K562 (cell line): ENCODE measurements around the gene GFOD2. TPM values are rescaled to one million over a fixed set of nuclear protein-coding genes. Genes with fewer than 3 reads are reported as not detected.

Experiments
- ATAC-seq: fragments of 200-7000 bp; cut with Tn5 transposase; 3 replicates; pipeline ENCODE4 v1.9.1; 2020; ENCODE audit warnings: moderate library complexity
- BruUV-seq: library from RNA; stranded (reverse); fragments of 400-500 nt; replicated peaks from 2 replicates; lab custom pipeline; 2021; lab: Mats Ljungman, UMichigan
- CTCF ChIA-PET: fragments of 300-600 bp; formaldehyde crosslinking; extraction: SDS; loops from one replicate; lab custom pipeline; 2021; ENCODE audit warnings: low intra/inter-chr PET ratio; lab: Yijun Ruan, JAX
- POLR2A ChIA-PET: fragments of 300-600, 350-650 bp; sonication (Branson Sonifier 250); formaldehyde crosslinking; extraction: SDS; loops from one replicate; lab custom pipeline; 2021; ENCODE audit warnings: antibody characterized with exemption, inconsistent platforms; lab: Yijun Ruan, JAX
- DNase-seq, 4 experiments: peaks; one replicate each; pipeline versions ENCODE4 v3.0.0 to v3.0.0-alpha.2; 2011 to 2018; ENCODE audit warnings: low spot score in 3 of 4, mixed read lengths in 3 of 4; ENCODE audit errors: extremely low read depth in 1 of 4
- FAIRE-seq: peaks from 2 replicates; lab custom pipeline; 2011; peaks lifted over from hg19 to GRCh38; lab: Jason Lieb, UNC
- H2AFZ ChIP-seq: 2 replicates; pipeline ENCODE4 v1.6.0; 2011; ENCODE audit warnings: low read depth, low read length, control low read depth, inconsistent platforms
- H3K27ac ChIP-seq: fragments of 200-600 bp; 3 replicates; pipeline ENCODE4 v1.8.0; 2011; ENCODE audit warnings: low read depth, mild to moderate bottlenecking, control low read depth, inconsistent platforms, low read length, moderate library complexity, mixed read lengths; ENCODE audit errors: extremely low read depth
- H3K27me3 ChIP-seq, 2 experiments: fragments of 300-600 bp in 1 of 2; 2 replicates in 1 of 2; 3 replicates in 1 of 2; pipeline versions ENCODE4 v1.6.0 to v1.8.0; 2011; ENCODE audit warnings: inconsistent platforms in 2 of 2, low read length in 2 of 2, mild to moderate bottlenecking in 1 of 2, mixed read lengths in 1 of 2, moderate library complexity in 1 of 2; ENCODE audit not compliant: control insufficient read depth in 2 of 2, insufficient read depth in 2 of 2
- H3K36me3 ChIP-seq: fragments of 300-600 bp; 3 replicates; pipeline ENCODE4 v1.8.0; 2011; ENCODE audit warnings: mild to moderate bottlenecking, low read length, inconsistent platforms; ENCODE audit not compliant: control insufficient read depth, insufficient read depth
- H3K4me1 ChIP-seq, 2 experiments: fragments of 200-600 bp in 1 of 2; replicated peaks in 1 of 2; 2 replicates in 1 of 2; 3 replicates in 1 of 2; pipeline versions ENCODE4 v1.5.1 to v1.8.0; 2011; ENCODE audit warnings: inconsistent platforms in 2 of 2, low read length in 2 of 2, mild to moderate bottlenecking in 1 of 2, mixed read lengths in 1 of 2, moderate library complexity in 1 of 2; ENCODE audit not compliant: control insufficient read depth in 2 of 2, insufficient read depth in 2 of 2
- H3K4me2 ChIP-seq: 2 replicates; pipeline ENCODE4 v1.6.1; 2011; ENCODE audit warnings: low read length, control low read depth, inconsistent platforms, mixed read lengths; ENCODE audit not compliant: insufficient read depth
- H3K4me3 ChIP-seq: fragments of 200-600 bp; sonication (generic), shearing (Covaris generic); 2 replicates; pipeline ENCODE4 v1.5.1; 2016; ENCODE audit warnings: control low read depth, inconsistent platforms
- H3K79me2 ChIP-seq: fragments of 200-600 bp; 3 replicates; pipeline ENCODE4 v1.8.0; 2011; ENCODE audit warnings: low read length, inconsistent platforms; ENCODE audit not compliant: control insufficient read depth, insufficient read depth
- H3K9ac ChIP-seq, 2 experiments: 2 replicates each; pipeline versions ENCODE4 v1.6.0 to v1.6.1; 2011; ENCODE audit warnings: low read depth in 2 of 2, low read length in 2 of 2, control low read depth in 1 of 2, inconsistent platforms in 1 of 2, mild to moderate bottlenecking in 1 of 2, mixed read lengths in 1 of 2; ENCODE audit not compliant: insufficient read depth in 1 of 2
- H3K9me1 ChIP-seq: one replicate; pipeline ENCODE4 v1.6.0; 2011; ENCODE audit warnings: inconsistent platforms, mild to moderate bottlenecking, low read length, moderate library complexity; ENCODE audit not compliant: control insufficient read depth, insufficient read depth
- H3K9me3 ChIP-seq: replicated peaks from 2 replicates; pipeline ENCODE4 v1.5.1; 2011; ENCODE audit warnings: low read depth, low read length, inconsistent platforms; ENCODE audit not compliant: control insufficient read depth, insufficient read depth
- H4K20me1 ChIP-seq: replicated peaks from 2 replicates; pipeline ENCODE4 v1.6.1; 2011; ENCODE audit warnings: low read length, inconsistent platforms, mixed read lengths; ENCODE audit not compliant: control insufficient read depth, insufficient read depth
- AFF4 ChIP-seq: sonication (generic); formaldehyde crosslinking; IDR thresholded peaks from 2 replicates; pipeline ENCODE4 v1.8.0; 2023; ENCODE audit warnings: mild to moderate bottlenecking, missing genetic modification reagents
- CREBBP ChIP-seq: IDR thresholded peaks from one replicate; pipeline ENCODE4 v1.6.1; 2012; ENCODE audit warnings: low read depth, mild to moderate bottlenecking, control low read depth, inconsistent platforms, low read length
- JUN ChIP-seq, 2 experiments: sonication (generic) in 1 of 2; formaldehyde crosslinking in 1 of 2; IDR thresholded peaks; 2 replicates each; pipeline versions ENCODE4 v1.6.1 to v1.8.0; 2012 to 2022; ENCODE audit warnings: borderline replicate concordance in 2 of 2, mild to moderate bottlenecking in 2 of 2, improper control_type of control experiment in 1 of 2, low read depth in 1 of 2, low read length in 1 of 2, missing genetic modification reagents in 1 of 2
- KLF16 ChIP-seq: IDR thresholded peaks from 2 replicates; pipeline ENCODE4 v1.6.1; 2016; ENCODE audit warnings: antibody characterized with exemption
- NCOA1 ChIP-seq: fragments of 450-650 bp; IDR thresholded peaks from 2 replicates; pipeline ENCODE4 v1.6.1; 2016; ENCODE audit warnings: low read depth
- PYGO2 ChIP-seq: fragments of 450-650 bp; IDR thresholded peaks from 2 replicates; pipeline ENCODE4 v1.6.1; 2016; ENCODE audit warnings: mild to moderate bottlenecking, missing genetic modification characterization, moderate library complexity, missing compliant biosample characterization
- TCF7 ChIP-seq: sonication (generic); IDR thresholded peaks from 2 replicates; pipeline ENCODE4 v1.6.1; 2016; ENCODE audit warnings: antibody characterized with exemption, borderline replicate concordance
- ZNF23 ChIP-seq: fragments of 250-450 bp; sonication (Bioruptor Pico); IDR thresholded peaks from 2 replicates; pipeline ENCODE4 v1.4.0; 2020; ENCODE audit warnings: mild to moderate bottlenecking
- ZNF449 ChIP-seq: fragments of 250-450 bp; sonication (Bioruptor Pico); IDR thresholded peaks from 2 replicates; pipeline ENCODE4 v1.8.0; 2022; ENCODE audit warnings: moderate library complexity, mild to moderate bottlenecking, inconsistent platforms
- ZNF518B ChIP-seq: fragments of 250-450 bp; sonication (Bioruptor Pico); IDR thresholded peaks from 2 replicates; pipeline ENCODE4 v1.5.0; 2021; ENCODE audit warnings: mild to moderate bottlenecking, moderate library complexity
- ZNF668 ChIP-seq: fragments of 250-450 bp; sonication (Bioruptor Pico); IDR thresholded peaks from 2 replicates; pipeline ENCODE4 v1.8.0; 2022; ENCODE audit warnings: mild to moderate bottlenecking, inconsistent platforms
- WGBS: fragments of 100-300 bp; shearing (Covaris generic); methylation state at CpG from one replicate; pipeline ENCODE4 v1.1.6; 2016; ENCODE audit warnings: low coverage, mixed read lengths; ENCODE audit not compliant: insufficient coverage; ENCODE audit errors: missing lambda C conversion rate; 5-methylcytosine and 5-hydroxymethylcytosine counted together
- in situ Hi-C: fragments of 300-500 bp; cut with MboI; formaldehyde crosslinking; loops from 4 replicates; pipeline ENCODE4 v1.15.0; 2018; ENCODE audit warnings: inconsistent platforms, mixed read lengths
- intact Hi-C: fragments of 100-400 bp; cut with micrococcal nuclease; formaldehyde crosslinking; loops from 2 replicates; pipeline ENCODE4 v1.14.2; 2022
- polyA plus RNA-seq, 8 experiments: library from polyadenylated mRNA; depleted of rRNA in 4 of 8; stranded (reverse) in 5 of 8; unstranded in 3 of 8; fragments of >200 nt; fragmentation: Nextera tagmentation in 2 of 8; fragmentation: Illumina TruSeq in 1 of 8; extraction: Ambion mirVana in 2 of 8; extraction: Trizol in 1 of 8; gene quantifications; 2 replicates each; pipeline versions ENCODE4 v1.2.1 to v1.2.3, GENCODE V29; 2011 to 2014; ENCODE audit warnings: inconsistent platforms in 1 of 8, missing spikeins in 1 of 8
- total RNA-seq, 7 experiments: library from RNA; depleted of rRNA in 6 of 7; stranded (reverse); fragments of >200 nt in 6 of 7; fragmentation: Illumina TruSeq in 2 of 7; extraction: Trizol in 2 of 7; gene quantifications; 2 replicates each; pipeline versions ENCODE4 v1.2.1 to v1.2.3, GENCODE V29; 2011 to 2021; ENCODE audit warnings: low replicate concordance in 1 of 7

Gene GFOD2
- total and polyA plus RNA-seq, 9 of the 15 experiments (the other 6 are each of a cell fraction or from before 2014, with no cell fraction given) = 1.9 to 15.8 (median 11.1) TPM

- TF ChIP-seq AFF4 (CRISPR knock-in tag) (no peak), NCOA1 (no peak), CREBBP (no peak)
Observed at GRCh38 chr16:67697422-67698185, 21.5 kb downstream of the GFOD2 start (continued).

- Histone ChIP-seq H3K27ac (no peak overlapping the region), H3K4me2 (no peak overlapping the region), H3K4me1 (no peaks in the 10 kb centered on the region; a peak in 1 of 5 replicates), H3K9ac (no peak overlapping the region), H3K36me3 (peaks cover 8% of the 10 kb centered on the region; the same call in 1 of the 3 replicates), H4K20me1 (no peaks in the 10 kb centered on the region), H3K4me3 (no peak overlapping the region), H3K27me3 (no peaks in the 10 kb centered on the region), H3K79me2 (no peaks in the 10 kb centered on the region), H3K9me1 (no peaks in the 10 kb centered on the region), H3K9me3 (no peaks in the 10 kb centered on the region; the same call in none of the 2 replicates), H2AFZ (no peak overlapping the region)
- ATAC-seq = no peak
- in situ Hi-C loops (no loop called here), intact Hi-C loops (no loop called here)
- WGBS = 31% methylated on average over 2 of the region's 2 CpGs
- CTCF ChIA-PET = no interaction called here
- POLR2A ChIA-PET = interaction anchor here (0.6 kb wide), 1 partner anchor 215 kb away, joined by 4 read pairs; no protein-coding TSS in a partner anchor
- FAIRE-seq = no peak
- no peak for DNase-seq
- BruUV-seq = no TSS peak
- TF ChIP-seq PYGO2 (no peak), ZNF668 (CRISPR knock-in tag) (no peak), KLF16 (no peak), JUN (IDR thresholded peaks at IDR 0.05; ENCODE audit: borderline replicate concordance, low read depth, low read length) (no peak), JUN (CRISPR knock-in tag; IDR thresholded peaks at IDR 0.05; ENCODE audit: borderline replicate concordance) (no peak), TCF7 (no peak), ZNF518B (no peak), ZNF23 (no peak), ZNF449 (CRISPR knock-in tag) (no peak)
Observed at GRCh38 chr16:67694611-67695010, 24.5 kb downstream of the GFOD2 start.
